Measurements from ENCODE around the gene SENP8.

DNA sequence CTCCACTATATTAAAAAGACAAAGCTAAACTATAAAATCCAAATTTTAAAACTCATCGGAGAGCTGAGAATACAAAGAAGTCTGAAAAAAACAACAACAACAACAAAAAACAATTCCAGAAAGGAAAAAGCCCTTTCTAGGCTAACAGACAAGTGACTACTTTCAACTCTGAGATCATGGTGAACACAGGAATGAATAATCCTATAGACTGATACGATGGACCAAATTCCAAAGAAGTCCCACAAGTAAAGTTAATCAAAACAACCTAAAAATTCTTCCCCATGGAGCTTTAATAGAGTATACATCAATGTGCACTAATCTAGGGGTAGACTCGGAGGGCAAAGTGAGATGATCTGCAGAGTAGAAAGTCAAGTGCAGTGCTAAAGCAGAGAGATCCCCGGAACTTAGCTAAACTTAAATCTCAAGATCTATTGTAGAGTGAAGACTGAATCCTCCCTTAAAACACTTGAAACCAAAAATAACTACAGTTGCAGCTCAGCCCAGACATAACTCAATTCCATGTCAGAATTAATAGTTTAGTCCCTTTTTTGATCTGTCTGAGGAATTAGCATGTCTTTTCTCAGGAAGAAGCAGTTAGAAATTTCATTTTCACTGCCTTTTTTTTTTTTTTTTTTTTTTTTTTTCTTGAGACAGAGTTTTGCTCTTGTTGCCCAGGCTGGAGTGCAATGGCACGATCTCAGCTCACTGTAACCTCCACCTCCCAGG is 43.7 kb upstream of the SENP8 start:
- TF ChIP-seq RAD21 (IDR thresholded peaks at IDR 0.05; ENCODE audit: low read depth) (no peak), NFIC (IDR thresholded peaks at IDR 0.05) (no peak), EP300 (IDR thresholded peaks at IDR 0.05; ENCODE audit: borderline replicate concordance) (no peak), FOXM1 (IDR thresholded peaks at IDR 0.05; ENCODE audit: borderline replicate concordance, low read depth) (no peak), YY1 (IDR thresholded peaks at IDR 0.05; ENCODE audit: low read depth) (no peak), EGR1 (IDR thresholded peaks at IDR 0.05) (no peak), CREB1 (IDR thresholded peaks at IDR 0.05; ENCODE audit: low read depth) (no peak), CEBPB (IDR thresholded peaks at IDR 0.05) (no peak), TAF1 (IDR thresholded peaks at IDR 0.05; ENCODE audit: low read depth) (no peak), TEAD4 (IDR thresholded peaks at IDR 0.05) (no peak)
- TF ChIP-seq, protein P1, sequence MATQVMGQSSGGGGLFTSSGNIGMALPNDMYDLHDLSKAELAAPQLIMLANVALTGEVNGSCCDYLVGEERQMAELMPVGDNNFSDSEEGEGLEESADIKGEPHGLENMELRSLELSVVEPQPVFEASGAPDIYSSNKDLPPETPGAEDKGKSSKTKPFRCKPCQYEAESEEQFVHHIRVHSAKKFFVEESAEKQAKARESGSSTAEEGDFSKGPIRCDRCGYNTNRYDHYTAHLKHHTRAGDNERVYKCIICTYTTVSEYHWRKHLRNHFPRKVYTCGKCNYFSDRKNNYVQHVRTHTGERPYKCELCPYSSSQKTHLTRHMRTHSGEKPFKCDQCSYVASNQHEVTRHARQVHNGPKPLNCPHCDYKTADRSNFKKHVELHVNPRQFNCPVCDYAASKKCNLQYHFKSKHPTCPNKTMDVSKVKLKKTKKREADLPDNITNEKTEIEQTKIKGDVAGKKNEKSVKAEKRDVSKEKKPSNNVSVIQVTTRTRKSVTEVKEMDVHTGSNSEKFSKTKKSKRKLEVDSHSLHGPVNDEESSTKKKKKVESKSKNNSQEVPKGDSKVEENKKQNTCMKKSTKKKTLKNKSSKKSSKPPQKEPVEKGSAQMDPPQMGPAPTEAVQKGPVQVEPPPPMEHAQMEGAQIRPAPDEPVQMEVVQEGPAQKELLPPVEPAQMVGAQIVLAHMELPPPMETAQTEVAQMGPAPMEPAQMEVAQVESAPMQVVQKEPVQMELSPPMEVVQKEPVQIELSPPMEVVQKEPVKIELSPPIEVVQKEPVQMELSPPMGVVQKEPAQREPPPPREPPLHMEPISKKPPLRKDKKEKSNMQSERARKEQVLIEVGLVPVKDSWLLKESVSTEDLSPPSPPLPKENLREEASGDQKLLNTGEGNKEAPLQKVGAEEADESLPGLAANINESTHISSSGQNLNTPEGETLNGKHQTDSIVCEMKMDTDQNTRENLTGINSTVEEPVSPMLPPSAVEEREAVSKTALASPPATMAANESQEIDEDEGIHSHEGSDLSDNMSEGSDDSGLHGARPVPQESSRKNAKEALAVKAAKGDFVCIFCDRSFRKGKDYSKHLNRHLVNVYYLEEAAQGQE (IDR thresholded peaks at IDR 0.05; ENCODE audit: low read depth) = no peak
- TF ChIP-seq, protein P2, sequence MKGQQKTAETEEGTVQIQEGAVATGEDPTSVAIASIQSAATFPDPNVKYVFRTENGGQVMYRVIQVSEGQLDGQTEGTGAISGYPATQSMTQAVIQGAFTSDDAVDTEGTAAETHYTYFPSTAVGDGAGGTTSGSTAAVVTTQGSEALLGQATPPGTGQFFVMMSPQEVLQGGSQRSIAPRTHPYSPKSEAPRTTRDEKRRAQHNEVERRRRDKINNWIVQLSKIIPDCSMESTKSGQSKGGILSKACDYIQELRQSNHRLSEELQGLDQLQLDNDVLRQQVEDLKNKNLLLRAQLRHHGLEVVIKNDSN (IDR thresholded peaks at IDR 0.05) = no peak
- TF ChIP-seq, protein P3, sequence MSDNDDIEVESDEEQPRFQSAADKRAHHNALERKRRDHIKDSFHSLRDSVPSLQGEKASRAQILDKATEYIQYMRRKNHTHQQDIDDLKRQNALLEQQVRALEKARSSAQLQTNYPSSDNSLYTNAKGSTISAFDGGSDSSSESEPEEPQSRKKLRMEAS (IDR thresholded peaks at IDR 0.05) = no peak

Data from Ishikawa (cell line).